Activated naive CD4-positive, alpha-beta T cell treated with anti-CD3 and anti-CD28 coated beads, Interleukin-2, amount 10 ng/mL, durations not matched to agents 7 days and 5 days (primary cell): Measurements from ENCODE around the gene ANTXR2.
A peak's percentile ranks its signal among the peaks of the same experiment; 100 is the strongest.
"Not testable (repeated sequence)": the region's sequence is repeated elsewhere in the genome, so short reads cannot be mapped to it uniquely, and the experiment has no call there.

Experiments
- CTCF ChIA-PET: fragments of 350-600 bp; sonication (Branson Sonifier 250); formaldehyde crosslinking; loops from one replicate; lab custom pipeline; 2021; ENCODE audit warnings: antibody characterized with exemption; lab: Charles Lee
- DNase-seq: peaks from one replicate; pipeline ENCODE4 v3.0.0-alpha.2; 2020
- H3K27ac Mint-ChIP-seq: one replicate; pipeline ENCODE4 v1.8.0; 2021; ENCODE audit warnings: mild to moderate bottlenecking, moderate library complexity, mixed read lengths
- H3K27me3 Mint-ChIP-seq: one replicate; pipeline ENCODE4 v1.8.0; 2021; ENCODE audit warnings: mild to moderate bottlenecking, mixed read lengths
- H3K36me3 Mint-ChIP-seq: one replicate; pipeline ENCODE4 v1.8.0; 2021; ENCODE audit warnings: mixed read lengths
- H3K4me1 Mint-ChIP-seq: one replicate; pipeline ENCODE4 v1.8.0; 2021; ENCODE audit warnings: mixed read lengths
- H3K4me3 Mint-ChIP-seq: one replicate; pipeline ENCODE4 v1.8.0; 2021; ENCODE audit warnings: mild to moderate bottlenecking, moderate library complexity, mixed read lengths
- H3K9me3 Mint-ChIP-seq: one replicate; pipeline ENCODE4 v1.8.0; 2021; ENCODE audit warnings: mixed read lengths

ANTXR2 gene

GRCh38 chr4:80015407-80016189, 57.4 kb downstream of the ANTXR2 start:
- H3K36me3 Mint-ChIP-seq, result peaks cover 18% of the 10 kb centered on the region
- peaks cover 18% of the 10 kb centered on the region for H3K4me1 Mint-ChIP-seq
- H3K27ac Mint-ChIP-seq, result no peak overlapping the region
- H3K4me3 Mint-ChIP-seq, result no peak overlapping the region
- no peaks in the 10 kb centered on the region for H3K27me3 Mint-ChIP-seq
- CTCF ChIA-PET, result no interaction called here
- DNase-seq, result no peak
- peaks cover 1% of the 10 kb centered on the region for H3K9me3 Mint-ChIP-seq

DNA sequence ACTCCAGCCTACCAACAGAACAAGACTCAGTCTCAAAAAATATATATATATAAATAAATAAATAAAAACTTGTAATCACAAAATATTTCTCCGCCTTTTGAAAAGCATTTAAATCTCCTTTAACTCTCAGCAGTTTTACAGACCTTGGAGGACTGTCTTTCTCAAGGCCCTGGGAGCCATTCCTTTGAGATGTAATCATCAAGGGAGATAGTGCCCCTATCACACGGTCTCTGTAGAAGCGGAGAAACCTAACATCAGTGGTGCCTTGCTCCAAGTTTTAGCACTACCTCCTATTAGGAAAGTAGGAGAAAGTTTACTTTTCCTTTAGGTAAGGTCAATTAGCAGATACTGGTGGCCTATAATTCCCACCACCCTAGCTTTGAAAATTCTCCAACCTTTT, 58.5 kb downstream of the ANTXR2 start:
- DNase-seq, result no peak

DNA sequence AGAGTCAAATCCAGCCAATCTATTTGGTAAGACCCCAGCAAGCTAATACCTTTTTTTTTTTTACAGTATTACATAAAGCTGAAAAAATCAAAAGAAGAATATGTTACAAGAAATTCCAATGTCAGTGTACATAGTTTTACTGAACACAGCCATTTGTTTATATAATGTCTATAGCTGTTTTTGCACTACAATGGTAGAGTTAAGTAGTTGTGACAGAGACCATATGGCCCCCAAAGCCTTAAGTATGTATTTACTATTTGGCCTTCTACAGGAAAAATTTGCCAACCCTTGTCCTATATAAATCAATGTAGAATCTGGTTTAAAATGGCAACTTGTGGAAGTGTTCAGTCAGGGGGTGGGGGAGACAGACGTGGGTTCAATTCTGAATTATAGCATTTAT, 60.7 kb downstream of the ANTXR2 start:
- no peak overlapping the region for H3K27ac Mint-ChIP-seq
- H3K27me3 Mint-ChIP-seq, result no peaks in the 10 kb centered on the region
- peaks cover 42% of the 10 kb centered on the region for H3K36me3 Mint-ChIP-seq
- H3K9me3 Mint-ChIP-seq, result peaks cover 10% of the 10 kb centered on the region
- peaks cover 49% of the 10 kb centered on the region for H3K4me1 Mint-ChIP-seq
- no peak overlapping the region for H3K4me3 Mint-ChIP-seq
- CTCF ChIA-PET, result no interaction called here
- no peak for DNase-seq

More for the DNA sequence above, 58.5 kb downstream of the ANTXR2 start:
- CTCF ChIA-PET, result no interaction called here
- Mint-ChIP-seq H3K4me1 (peaks cover 29% of the 10 kb centered on the region), H3K9me3 (peaks cover 5% of the 10 kb centered on the region), H3K27me3 (no peaks in the 10 kb centered on the region), H3K4me3 (no peak overlapping the region), H3K27ac (no peak overlapping the region), H3K36me3 (peaks cover 26% of the 10 kb centered on the region)

DNA sequence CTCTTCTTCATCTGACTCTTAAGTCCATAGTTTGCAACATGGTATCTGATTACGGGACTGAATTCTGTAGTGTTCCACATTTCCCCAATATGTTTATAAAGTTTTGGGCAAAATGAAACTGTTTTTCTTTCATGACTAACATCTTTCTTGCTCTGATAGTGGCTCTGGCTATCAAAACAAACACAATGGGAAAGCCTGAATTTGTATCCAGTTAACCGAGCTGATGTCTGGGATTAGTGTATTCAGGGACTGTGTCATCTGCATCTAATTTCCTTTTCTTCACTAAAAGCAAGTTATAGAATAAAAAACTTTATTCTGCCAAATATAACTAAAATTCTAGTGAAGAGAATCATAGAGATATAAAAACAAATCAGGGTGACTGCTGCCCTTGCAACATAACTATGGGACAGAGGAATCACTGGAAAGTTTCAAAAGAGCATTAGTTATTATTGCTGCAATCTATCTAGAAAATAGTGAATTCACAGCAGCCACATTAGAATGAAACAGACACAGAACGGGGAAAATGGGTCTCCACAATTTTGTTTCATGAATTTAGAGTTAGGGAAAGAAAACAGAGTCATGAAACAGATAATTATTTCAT, 61.3 kb downstream of the ANTXR2 start:
- CTCF ChIA-PET, result no interaction called here
- no peak for DNase-seq
- Mint-ChIP-seq H3K9me3 (peaks cover 14% of the 10 kb centered on the region), H3K4me3 (no peak overlapping the region), H3K36me3 (peaks cover 47% of the 10 kb centered on the region), H3K27ac (no peak overlapping the region), H3K27me3 (no peaks in the 10 kb centered on the region), H3K4me1 (peaks cover 55% of the 10 kb centered on the region)

- peaks cover 17% of the 10 kb centered on the region for H3K9me3 Mint-ChIP-seq
- H3K27me3 Mint-ChIP-seq, result no peaks in the 10 kb centered on the region
- DNase-seq, result peak; percentile 21
- CTCF ChIA-PET, result interaction anchor here (0.7 kb wide), 1 partner anchor 62 kb away, joined by 3 read pairs; no protein-coding TSS in a partner anchor
- H3K4me1 Mint-ChIP-seq, result peaks cover 69% of the 10 kb centered on the region
- H3K36me3 Mint-ChIP-seq, result peaks cover 60% of the 10 kb centered on the region
- H3K27ac Mint-ChIP-seq, result peak overlapping the region; percentile 31
- peak overlapping the region; percentile 3 for H3K4me3 Mint-ChIP-seq
Observed at GRCh38 chr4:80010316-80010715, 62.7 kb downstream of the ANTXR2 start.

GRCh38 chr4:80009806-80010205, 63.2 kb downstream of the ANTXR2 start:
- Mint-ChIP-seq H3K27ac (peak overlapping the region; percentile 31), H3K27me3 (no peaks in the 10 kb centered on the region), H3K4me3 (peak overlapping the region; percentile 3), H3K36me3 (peaks cover 62% of the 10 kb centered on the region), H3K9me3 (peaks cover 17% of the 10 kb centered on the region), H3K4me1 (peaks cover 69% of the 10 kb centered on the region)
- DNase-seq, result no peak
- CTCF ChIA-PET, result interaction anchor here (0.7 kb wide), 1 partner anchor 63 kb away, joined by 3 read pairs; no protein-coding TSS in a partner anchor

- H3K36me3 Mint-ChIP-seq, result peaks cover 65% of the 10 kb centered on the region
- peaks cover 73% of the 10 kb centered on the region for H3K4me1 Mint-ChIP-seq
- CTCF ChIA-PET, result no interaction called here
- no peak overlapping the region for H3K27ac Mint-ChIP-seq
- DNase-seq, result no peak
- no peaks in the 10 kb centered on the region for H3K27me3 Mint-ChIP-seq
- H3K4me3 Mint-ChIP-seq, result no peak overlapping the region
- peaks cover 23% of the 10 kb centered on the region for H3K9me3 Mint-ChIP-seq
Observed at GRCh38 chr4:80008971-80009370, 64.1 kb downstream of the ANTXR2 start.

GRCh38 chr4:80008351-80008750, 64.7 kb downstream of the ANTXR2 start:
- no peak for DNase-seq
- H3K4me1 Mint-ChIP-seq, result peaks cover 73% of the 10 kb centered on the region
- no peak overlapping the region for H3K4me3 Mint-ChIP-seq
- peaks cover 23% of the 10 kb centered on the region for H3K9me3 Mint-ChIP-seq
- H3K27ac Mint-ChIP-seq, result peak overlapping the region; percentile 83
- no peaks in the 10 kb centered on the region for H3K27me3 Mint-ChIP-seq
- H3K36me3 Mint-ChIP-seq, result peaks cover 66% of the 10 kb centered on the region
- CTCF ChIA-PET, result no interaction called here

DNA sequence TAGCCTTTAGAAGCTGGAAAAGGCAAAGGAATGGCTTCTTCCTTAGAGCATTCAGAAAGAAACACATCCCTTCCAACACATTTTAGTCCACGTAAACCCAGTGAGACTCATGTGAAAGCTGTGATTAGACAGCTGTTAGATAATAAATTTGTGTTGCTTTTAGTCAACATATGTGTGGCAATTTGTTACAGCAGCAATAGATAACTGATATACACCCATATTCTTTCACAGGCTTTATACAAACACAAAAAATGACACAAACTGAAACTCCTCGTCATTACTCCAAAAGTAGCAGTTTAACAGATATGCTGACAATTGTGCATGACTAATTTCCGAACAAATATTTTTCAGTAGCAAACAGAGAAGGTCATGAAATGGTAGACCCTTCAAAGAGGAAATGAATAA, 65.3 kb downstream of the ANTXR2 start:
- DNase-seq, result no peak
- CTCF ChIA-PET, result no interaction called here
- Mint-ChIP-seq H3K36me3 (peaks cover 65% of the 10 kb centered on the region), H3K27ac (peak overlapping the region; percentile 83), H3K4me3 (no peak overlapping the region), H3K27me3 (no peaks in the 10 kb centered on the region), H3K4me1 (peaks cover 71% of the 10 kb centered on the region), H3K9me3 (peaks cover 23% of the 10 kb centered on the region)

- peaks cover 23% of the 10 kb centered on the region for H3K9me3 Mint-ChIP-seq
- H3K27ac Mint-ChIP-seq, result peak overlapping the region; percentile 83
- peak overlapping the region; percentile 26 for H3K4me3 Mint-ChIP-seq
Observed at GRCh38 chr4:80006935-80007744, 65.9 kb downstream of the ANTXR2 start.

GRCh38 chr4:80005863-80006262, 67.2 kb downstream of the ANTXR2 start:
- Mint-ChIP-seq H3K9me3 (peaks cover 26% of the 10 kb centered on the region), H3K4me3 (no peak overlapping the region), H3K36me3 (peaks cover 63% of the 10 kb centered on the region), H3K27ac (peak overlapping the region; percentile 83), H3K27me3 (no peaks in the 10 kb centered on the region), H3K4me1 (peaks cover 58% of the 10 kb centered on the region)
- DNase-seq, result no peak
- CTCF ChIA-PET, result no interaction called here

More at GRCh38 chr4:80006935-80007744, 65.9 kb downstream of the ANTXR2 start:
- peak; percentile 20 for DNase-seq
- Mint-ChIP-seq H3K36me3 (peaks cover 64% of the 10 kb centered on the region), H3K4me1 (peaks cover 68% of the 10 kb centered on the region), H3K27me3 (no peaks in the 10 kb centered on the region)
- CTCF ChIA-PET, result no interaction called here

DNA sequence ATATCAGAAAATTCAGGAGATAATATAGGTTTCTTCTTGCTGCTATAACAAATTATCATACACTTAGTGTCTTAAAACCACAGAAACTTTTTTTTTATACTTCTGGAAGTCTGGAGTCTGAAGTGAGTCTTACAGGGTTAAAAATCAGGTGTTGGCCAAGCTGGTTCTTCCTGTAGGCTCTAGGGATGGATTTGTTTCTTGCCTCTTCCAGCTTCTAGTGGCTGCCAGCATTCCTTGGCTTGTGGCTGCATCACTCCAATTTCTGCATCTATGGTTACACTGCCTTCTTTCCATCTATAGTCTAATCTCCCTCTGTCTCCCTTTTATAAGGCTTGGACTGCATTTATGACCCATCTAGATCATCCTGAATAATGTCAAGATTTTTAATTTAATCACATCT, 68.7 kb downstream of the ANTXR2 start:
- peaks cover 42% of the 10 kb centered on the region for H3K4me1 Mint-ChIP-seq
- H3K27ac Mint-ChIP-seq, result no peak overlapping the region
- peaks cover 22% of the 10 kb centered on the region for H3K9me3 Mint-ChIP-seq
- no peak overlapping the region for H3K4me3 Mint-ChIP-seq
- H3K27me3 Mint-ChIP-seq, result no peaks in the 10 kb centered on the region
- DNase-seq, result no peak
- CTCF ChIA-PET, result no interaction called here
- peaks cover 61% of the 10 kb centered on the region for H3K36me3 Mint-ChIP-seq

DNA sequence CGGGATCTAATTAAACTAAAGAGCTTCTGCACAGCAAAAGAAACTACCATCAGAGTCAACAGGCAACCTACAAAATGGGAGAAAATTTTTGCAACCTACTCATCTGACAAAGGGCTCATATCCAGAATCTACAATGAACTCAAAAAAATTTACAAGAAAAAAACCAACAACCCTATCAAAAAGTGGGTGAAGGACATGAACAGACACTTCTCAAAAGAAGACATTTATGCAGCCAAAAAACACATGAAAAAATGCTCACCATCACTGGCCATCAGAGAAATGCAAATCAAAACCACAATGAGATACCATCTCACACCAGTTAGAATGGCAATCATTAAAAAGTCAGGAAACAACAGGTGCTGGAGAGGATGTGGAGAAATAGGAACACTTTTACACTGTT, 70.5 kb downstream of the ANTXR2 start:
- H3K27ac Mint-ChIP-seq, H3K4me3 Mint-ChIP-seq, H3K27me3 Mint-ChIP-seq, DNase-seq, CTCF ChIA-PET: not testable (repeated sequence)
- Mint-ChIP-seq H3K4me1 (peaks cover 30% of the 10 kb centered on the region), H3K9me3 (peaks cover 20% of the 10 kb centered on the region), H3K36me3 (peaks cover 57% of the 10 kb centered on the region)

- H3K27ac Mint-ChIP-seq, CTCF ChIA-PET, H3K27me3 Mint-ChIP-seq, H3K4me3 Mint-ChIP-seq, H3K9me3 Mint-ChIP-seq, DNase-seq: not testable (repeated sequence)
- peaks cover 48% of the 10 kb centered on the region for H3K36me3 Mint-ChIP-seq
- peaks cover 13% of the 10 kb centered on the region for H3K4me1 Mint-ChIP-seq
Observed at GRCh38 chr4:79999048-79999447, 74.0 kb downstream of the ANTXR2 start.
